HEK293 (cell line): Measurements from ENCODE around the gene HBA2.

ENCODE experiments used
- CTCF ChIA-PET: fragments of 350-600 bp; formaldehyde crosslinking; extraction: SDS; loops from one replicate; lab custom pipeline; 2021; ENCODE audit warnings: antibody characterized with exemption; lab: Yijun Ruan, JAX
- POLR2A ChIA-PET: fragments of 300-600 bp; formaldehyde crosslinking; extraction: SDS; loops from one replicate; lab custom pipeline; 2020; ENCODE audit warnings: antibody characterized with exemption, inconsistent platforms; lab: Yijun Ruan, JAX
- H3K27ac ChIP-seq: fragments of 200-500 bp; sonication (Bioruptor generic); 2 replicates; pipeline ENCODE4 v1.5.1; 2014; ENCODE audit warnings: low read depth, low read length, control low read depth, inconsistent platforms; ENCODE audit errors: extremely low read depth
- H3K36me3 ChIP-seq, 2 experiments: fragments of 200-500 bp in 1 of 2; sonication (Bioruptor generic) in 1 of 2; 1 replicate in 1 of 2; 2 replicates in 1 of 2; pipeline ENCODE4 v1.5.1; 2014 to 2017; ENCODE audit warnings: inconsistent platforms in 2 of 2, low read length in 2 of 2; ENCODE audit not compliant: control insufficient read depth in 2 of 2, insufficient read depth in 1 of 2
- H3K4me1 ChIP-seq: fragments of 200-500 bp; sonication (Bioruptor generic); 2 replicates; pipeline ENCODE4 v1.5.1; 2014; ENCODE audit warnings: mild to moderate bottlenecking, low read length, inconsistent platforms; ENCODE audit not compliant: control insufficient read depth, insufficient read depth
- H3K4me3 ChIP-seq: 2 replicates; pipeline ENCODE4 v1.5.1; 2011; ENCODE audit warnings: low read depth, mild to moderate bottlenecking, control low read depth, low read length, moderate library complexity
- H3K9me3 ChIP-seq: fragments of 200-500 bp; sonication (Bioruptor generic); 2 replicates; pipeline ENCODE4 v1.5.1; 2014; ENCODE audit warnings: low read depth, low read length, inconsistent platforms; ENCODE audit not compliant: control insufficient read depth, insufficient read depth
- EGR2 ChIP-seq: fragments of 450-650 bp; formaldehyde crosslinking; IDR thresholded peaks from 2 replicates; pipeline ENCODE4 v1.5.1; 2016; ENCODE audit warnings: low read depth, missing biosample characterization, missing genetic modification characterization
- GLI2 ChIP-seq: fragments of 450-650 bp; formaldehyde crosslinking; IDR thresholded peaks from 2 replicates; pipeline ENCODE4; 2017; ENCODE audit warnings: missing biosample characterization, missing genetic modification characterization, low read depth, borderline replicate concordance
- GLIS1 ChIP-seq: fragments of 450-650 bp; formaldehyde crosslinking; IDR thresholded peaks from 2 replicates; pipeline ENCODE4 v1.5.1; 2016; ENCODE audit warnings: missing biosample characterization, missing genetic modification characterization
- HIC1 ChIP-seq: fragments of 450-650 bp; formaldehyde crosslinking; IDR thresholded peaks from 2 replicates; pipeline ENCODE4 v1.5.1; 2016; ENCODE audit warnings: missing biosample characterization, missing genetic modification characterization
- HOXC10 ChIP-seq: sonication (generic); formaldehyde crosslinking; IDR thresholded peaks from 2 replicates; pipeline ENCODE4 v1.8.1; 2023; ENCODE audit warnings: mild to moderate bottlenecking, missing genetic modification reagents
- MEIS1 ChIP-seq: sonication (generic); formaldehyde crosslinking; IDR thresholded peaks from 2 replicates; pipeline ENCODE4 v1.8.1; 2022; ENCODE audit warnings: missing genetic modification reagents, mild to moderate bottlenecking, borderline replicate concordance
- PRDM1 ChIP-seq: fragments of 450-650 bp; formaldehyde crosslinking; IDR thresholded peaks from 2 replicates; pipeline ENCODE4; 2016; ENCODE audit warnings: missing biosample characterization, missing genetic modification characterization
- PRDM6 ChIP-seq: fragments of 450-650 bp; formaldehyde crosslinking; IDR thresholded peaks from 2 replicates; pipeline ENCODE4 v1.5.1; 2017; ENCODE audit warnings: missing biosample characterization, missing genetic modification characterization
- SALL2 ChIP-seq: fragments of 450-650 bp; formaldehyde crosslinking; IDR thresholded peaks from 2 replicates; pipeline ENCODE4 v1.5.0; 2017; ENCODE audit warnings: missing biosample characterization, mild to moderate bottlenecking, missing genetic modification characterization, borderline replicate concordance
- SETDB1 ChIP-seq: IDR thresholded peaks from one replicate; pipeline ENCODE4 v1.6.1; 2017; ENCODE audit warnings: mild to moderate bottlenecking, low read length, moderate library complexity, mixed read lengths; ENCODE audit not compliant: insufficient read length
- SP2 ChIP-seq: fragments of 450-650 bp; formaldehyde crosslinking; IDR thresholded peaks from 2 replicates; pipeline ENCODE4 v1.5.1; 2016; ENCODE audit warnings: missing biosample characterization, missing genetic modification characterization
- ZFHX2 ChIP-seq: fragments of 450-650 bp; formaldehyde crosslinking; conservative IDR thresholded peaks from 2 replicates; pipeline ENCODE4 v1.5.1; 2016; ENCODE audit warnings: missing biosample characterization, missing genetic modification characterization
- ZNF140 ChIP-seq: fragments of 450-650 bp; formaldehyde crosslinking; IDR thresholded peaks from 2 replicates; pipeline ENCODE4 v1.5.1; 2016; ENCODE audit warnings: missing biosample characterization, missing genetic modification characterization
- ZNF146 ChIP-seq: fragments of 450-650 bp; formaldehyde crosslinking; IDR thresholded peaks from 2 replicates; pipeline ENCODE4 v1.5.1; 2016; ENCODE audit warnings: missing biosample characterization, missing genetic modification characterization
- ZNF175 ChIP-seq: fragments of 450-650 bp; formaldehyde crosslinking; IDR thresholded peaks from 2 replicates; pipeline ENCODE4 v1.5.1; 2016; ENCODE audit warnings: missing biosample characterization, missing genetic modification characterization
- ZNF223 ChIP-seq: fragments of 450-650 bp; formaldehyde crosslinking; IDR thresholded peaks from 2 replicates; pipeline ENCODE4 v1.5.1; 2016; ENCODE audit warnings: missing biosample characterization, missing genetic modification characterization
- ZNF311 ChIP-seq: fragments of 450-650 bp; formaldehyde crosslinking; IDR thresholded peaks from 2 replicates; pipeline ENCODE4 v1.5.1; 2017; ENCODE audit warnings: missing biosample characterization, missing genetic modification characterization, borderline replicate concordance
- ZNF426 ChIP-seq: fragments of 450-650 bp; formaldehyde crosslinking; IDR thresholded peaks from 2 replicates; pipeline ENCODE4 v1.5.1; 2017; ENCODE audit warnings: missing biosample characterization, missing genetic modification characterization, mild to moderate bottlenecking, inconsistent platforms, moderate library complexity
- ZNF473 ChIP-seq: fragments of 450-650 bp; formaldehyde crosslinking; IDR thresholded peaks from 2 replicates; pipeline ENCODE4 v1.5.1; 2017; ENCODE audit warnings: missing biosample characterization, missing genetic modification characterization
- ZNF513 ChIP-seq: fragments of 450-650 bp; IDR thresholded peaks from 2 replicates; pipeline ENCODE4 v1.5.1; 2018; ENCODE audit warnings: missing biosample characterization, missing genetic modification characterization
- ZNF521 ChIP-seq: fragments of 450-650 bp; formaldehyde crosslinking; IDR thresholded peaks from 2 replicates; pipeline ENCODE4 v1.5.1; 2017; ENCODE audit warnings: missing biosample characterization, mild to moderate bottlenecking, missing genetic modification characterization
- ZNF558 ChIP-seq: fragments of 450-650 bp; formaldehyde crosslinking; IDR thresholded peaks from 2 replicates; pipeline ENCODE4 v1.5.1; 2016; ENCODE audit warnings: missing biosample characterization, missing genetic modification characterization
- ZNF624 ChIP-seq: fragments of 450-650 bp; formaldehyde crosslinking; IDR thresholded peaks from 2 replicates; pipeline ENCODE4 v1.5.1; 2017; ENCODE audit warnings: missing biosample characterization, missing genetic modification characterization
- ZNF629 ChIP-seq: fragments of 450-650 bp; formaldehyde crosslinking; IDR thresholded peaks from 2 replicates; pipeline ENCODE4 v1.5.1; 2017; ENCODE audit warnings: missing biosample characterization, missing genetic modification characterization
- ZNF785 ChIP-seq: fragments of 450-650 bp; formaldehyde crosslinking; IDR thresholded peaks from 2 replicates; pipeline ENCODE4 v1.5.1; 2016; ENCODE audit warnings: missing biosample characterization, missing genetic modification characterization

HBA2 gene

GRCh38 chr16:189604-190186 lies 17.0 kb downstream of the HBA2 start:
- ChIA-PET POLR2A (no interaction called here), CTCF (interaction anchor here (0.5 kb wide), 1 partner anchor 17 kb away, joined by 3 read pairs; no protein-coding TSS in a partner anchor)
- TF ChIP-seq ZNF513 (tag by site-specific recombination) (no peak), ZNF146 (tag by site-specific recombination) (no peak), GLI2 (no peak), ZNF473 (tag by site-specific recombination) (no peak)
- Histone ChIP-seq H3K27ac (no peak overlapping the region), H3K4me1 (no peaks in the 10 kb centered on the region), H3K36me3 (peaks cover 35 to 78% of the 10 kb centered on the region in 2 experiments; a peak in 2 of 3 replicates), H3K9me3 (no peaks in the 10 kb centered on the region), H3K4me3 (no peak overlapping the region)

- H3K9me3 ChIP-seq: no peaks in the 10 kb centered on the region
- TF ChIP-seq GLIS1 (tag by site-specific recombination) (no peak), PRDM1 (tag by site-specific recombination) (no peak), ZNF311 (tag by site-specific recombination) (no peak), ZFHX2 (peak; percentile 54), EGR2 (tag by site-specific recombination) (peak; percentile 64)
- no peaks in the 10 kb centered on the region for H3K4me1 ChIP-seq
- H3K4me3 ChIP-seq: no peak overlapping the region
- ChIA-PET CTCF (interaction anchor here (1.1 to 1.9 kb wide), 4 partner anchors 10 to 95 kb away, joined by 3 to 9 read pairs (median 7); no protein-coding TSS in a partner anchor), POLR2A (interaction anchor here (0.6 to 1.0 kb wide), 2 partner anchors 10 to 20 kb away, joined by 4 to 5 read pairs; no protein-coding TSS in a partner anchor)
- peaks cover 53 to 95% of the 10 kb centered on the region in 2 experiments; a peak in 2 of 3 replicates for H3K36me3 ChIP-seq
- H3K27ac ChIP-seq: no peak overlapping the region
Measured at GRCh38 chr16:191831-192230, 19.2 kb downstream of the HBA2 start.

- H3K36me3 ChIP-seq: peaks cover 59 to 96% of the 10 kb centered on the region in 2 experiments
- CTCF ChIA-PET: interaction anchor here (1.0 to 1.6 kb wide), 3 partner anchors 11 to 96 kb away, joined by 3 to 6 read pairs (median 6); no protein-coding TSS in a partner anchor
- no peak overlapping the region for H3K4me3 ChIP-seq
Measured at GRCh38 chr16:192686-193085, 20.0 kb downstream of the HBA2 start.

GRCh38 chr16:193441-193840 lies 20.8 kb downstream of the HBA2 start:
- Histone ChIP-seq H3K27ac (no peak overlapping the region), H3K4me3 (no peak overlapping the region), H3K36me3 (peaks cover 65 to 97% of the 10 kb centered on the region in 2 experiments), H3K9me3 (no peaks in the 10 kb centered on the region), H3K4me1 (no peaks in the 10 kb centered on the region)
- ChIA-PET CTCF (interaction anchor here (0.6 to 1.6 kb wide), 3 partner anchors 12 to 154 kb away, joined by 3 to 6 read pairs (median 6); no protein-coding TSS in a partner anchor), POLR2A (no interaction called here)
- TF ChIP-seq SALL2 (no peak), ZNF558 (tag by site-specific recombination) (no peak), ZNF521 (tag by site-specific recombination) (no peak), HOXC10 (CRISPR knock-in tag) (no peak), ZNF140 (no peak), ZNF629 (tag by site-specific recombination) (no peak), SP2 (tag by site-specific recombination) (no peak), ZNF426 (no peak), ZNF785 (tag by site-specific recombination) (no peak), SETDB1 (no peak), HIC1 (tag by site-specific recombination) (no peak), PRDM6 (tag by site-specific recombination) (no peak), MEIS1 (CRISPR knock-in tag) (no peak)

More at GRCh38 chr16:192686-193085, 20.0 kb downstream of the HBA2 start:
- POLR2A ChIA-PET: no interaction called here
- TF ChIP-seq HOXC10 (CRISPR knock-in tag) (no peak), ZNF223 (tag by site-specific recombination) (no peak), ZNF175 (tag by site-specific recombination) (no peak), ZNF624 (tag by site-specific recombination) (no peak)
- no peak overlapping the region for H3K27ac ChIP-seq
- no peaks in the 10 kb centered on the region for H3K9me3 ChIP-seq
- no peaks in the 10 kb centered on the region for H3K4me1 ChIP-seq
